ENCODE results near the gene UNK.

- TF ChIP-seq CTCF (IDR thresholded peaks at IDR 0.05) (no peak), POLR2AphosphoS5 (IDR thresholded peaks at IDR 0.05; ENCODE audit: low read depth, low read length) (no peak)
Measured at GRCh38 chr17:75764417-75764710, 20.2 kb upstream of the UNK start.

Measured in Panc1 (cell line).